Activated CD4-positive, alpha-beta T cell treated with anti-CD3 and anti-CD28 coated beads, Interleukin-2, amount 50 U/mL, for 1 hour (primary cell): ENCODE measurements around the gene SPANXA2.
"Not testable (repeated sequence)": the region's sequence is repeated elsewhere in the genome, so short reads cannot be mapped to it uniquely, and the experiment has no call there.

Experiments
- DNase-seq: peaks from one replicate; pipeline ENCODE4 v3.0.0-alpha.2; 2020

SPANXA2 gene

GRCh38 chrX:141589408-141589807 is at the start of gene SPANXA2:
Gene SPANXA2, plus strand, starts transcription at chrX:141589708. Its CDS starts 60 bp downstream, at chrX:141589768.
- DNase-seq = not testable (repeated sequence)

- DNase-seq = not testable (repeated sequence)
Measured at GRCh38 chrX:141542551-141542950, 47.0 kb upstream of the SPANXA2 start.

- not testable (repeated sequence) for DNase-seq
Measured at GRCh38 chrX:141584638-141585037, 4.9 kb upstream of the SPANXA2 start, which contains the start of gene SPANXA1. Gene SPANXA1, minus strand, starts transcription at chrX:141584738. Its CDS starts 60 bp downstream, at chrX:141584678.

- no peak for DNase-seq
Measured at GRCh38 chrX:141609111-141609510, 19.6 kb downstream of the SPANXA2 start.

GRCh38 chrX:141619336-141619735 is 29.8 kb downstream of the SPANXA2 start:
- DNase-seq = no peak

- DNase-seq = no peak
Measured at GRCh38 chrX:141632124-141632523, 42.6 kb downstream of the SPANXA2 start.

GRCh38 chrX:141638550-141638949 is 49.0 kb downstream of the SPANXA2 start:
- no peak for DNase-seq
